GM23338 (cell line): Measurements from ENCODE around the gene NDUFS2. TPM values are rescaled to one million over a fixed set of nuclear protein-coding genes. Genes with fewer than 3 reads are reported as not detected.

Source experiments
- ATAC-seq: fragments of 200-7000 bp; cut with Tn5 transposase; 3 replicates; pipeline ENCODE4 v1.9.1; 2020
- DNase-seq: peaks from one replicate; pipeline ENCODE4 v3.0.0-alpha.2; 2015; ENCODE audit warnings: low spot score
- H2AFZ ChIP-seq: fragments of 200-600 bp; sonication (generic); 2 replicates; pipeline ENCODE4 v1.8.0; 2016; ENCODE audit warnings: antibody characterized with exemption, mild to moderate bottlenecking, moderate library complexity
- H3F3A ChIP-seq: fragments of 200-600 bp; sonication (generic); replicated peaks from 2 replicates; pipeline ENCODE4 v1.8.0; 2017; ENCODE audit warnings: antibody characterized with exemption, mixed run types, low read depth
- H3K27ac ChIP-seq: fragments of 200-600 bp; sonication (generic); 2 replicates; pipeline ENCODE4 v1.6.1; 2016; ENCODE audit warnings: low read depth
- H3K27me3 ChIP-seq: fragments of 200-600 bp; sonication (generic); 2 replicates; pipeline ENCODE4 v1.8.0; 2016; ENCODE audit warnings: mild to moderate bottlenecking, mixed run types, moderate library complexity; ENCODE audit not compliant: insufficient read depth
- H3K36me3 ChIP-seq: fragments of 200-600 bp; sonication (generic); 2 replicates; pipeline ENCODE4 v1.8.0; 2016; ENCODE audit warnings: mild to moderate bottlenecking; ENCODE audit not compliant: insufficient read depth
- H3K4me1 ChIP-seq: fragments of 200-600 bp; sonication (generic); 2 replicates; pipeline ENCODE4 v1.8.0; 2016; ENCODE audit warnings: mild to moderate bottlenecking, moderate library complexity; ENCODE audit not compliant: insufficient read depth
- H3K4me2 ChIP-seq: fragments of 200-600 bp; sonication (generic); 2 replicates; pipeline ENCODE4 v1.7.1; 2017; ENCODE audit warnings: mixed run types
- H3K4me3 ChIP-seq: fragments of 200-600 bp; sonication (generic); 2 replicates; pipeline ENCODE4 v1.6.1; 2016; ENCODE audit warnings: mixed run types
- H3K79me2 ChIP-seq: fragments of 200-600 bp; sonication (generic); replicated peaks from 2 replicates; pipeline ENCODE4 v1.8.0; 2017; ENCODE audit warnings: mild to moderate bottlenecking; ENCODE audit not compliant: insufficient read depth
- H3K9me2 ChIP-seq: fragments of 200-600 bp; sonication (generic); 2 replicates; pipeline ENCODE4 v1.8.0; 2017; ENCODE audit not compliant: insufficient read depth
- H4K20me1 ChIP-seq: fragments of 200-600 bp; sonication (generic); replicated peaks from 2 replicates; pipeline ENCODE4 v1.8.0; 2017; ENCODE audit warnings: mild to moderate bottlenecking; ENCODE audit not compliant: insufficient read depth
- H3K27ac Mint-ChIP-seq: 2 replicates; pipeline ENCODE4 v1.8.0; 2020; ENCODE audit warnings: inconsistent platforms, mild to moderate bottlenecking, moderate library complexity, mixed read lengths
- H3K27me3 Mint-ChIP-seq: 3 replicates; pipeline ENCODE4 v1.8.0; 2022; ENCODE audit warnings: low read depth, mild to moderate bottlenecking, moderate library complexity, mixed read lengths, inconsistent platforms; ENCODE audit not compliant: insufficient read depth, poor library complexity
- H3K36me3 Mint-ChIP-seq: 3 replicates; pipeline ENCODE4 v1.8.0; 2021; ENCODE audit warnings: low read depth, mild to moderate bottlenecking, inconsistent platforms, moderate library complexity, mixed read lengths
- H3K4me1 Mint-ChIP-seq: 3 replicates; pipeline ENCODE4 v1.8.0; 2020; ENCODE audit warnings: mild to moderate bottlenecking, inconsistent platforms, mixed read lengths
- H3K4me3 Mint-ChIP-seq: 3 replicates; pipeline ENCODE4 v1.8.0; 2021; ENCODE audit warnings: moderate library complexity, mild to moderate bottlenecking, inconsistent platforms, mixed read lengths
- H3K9me3 Mint-ChIP-seq: 3 replicates; pipeline ENCODE4 v1.8.0; 2020; ENCODE audit warnings: moderate library complexity, mild to moderate bottlenecking, inconsistent platforms, mixed read lengths
- CREB1 ChIP-seq: fragments of 250-450 bp; sonication (Bioruptor Pico); IDR thresholded peaks from 2 replicates; pipeline ENCODE4 v1.5.0; 2020; ENCODE audit warnings: low read depth, mild to moderate bottlenecking, moderate library complexity
- JUNB ChIP-seq: IDR thresholded peaks from one replicate; pipeline ENCODE4 v1.6.1; 2016; ENCODE audit warnings: antibody characterized with exemption; ENCODE audit not compliant: unreplicated experiment
- NANOG ChIP-seq: IDR thresholded peaks from 2 replicates; pipeline ENCODE4 v1.6.1; 2016; ENCODE audit warnings: antibody characterized with exemption, borderline replicate concordance
- POLR2AphosphoS5 ChIP-seq: IDR thresholded peaks from 2 replicates; pipeline ENCODE4 v1.6.1; 2016; ENCODE audit warnings: antibody characterized with exemption, low read depth
- STAT1 ChIP-seq: IDR thresholded peaks from one replicate; pipeline ENCODE4 v1.6.1; 2016; ENCODE audit warnings: antibody characterized with exemption; ENCODE audit not compliant: unreplicated experiment
- ZNF114 ChIP-seq: fragments of 250-450 bp; sonication (Bioruptor Pico); IDR thresholded peaks from 2 replicates; pipeline ENCODE4 v1.5.0; 2020; ENCODE audit warnings: mild to moderate bottlenecking, moderate library complexity
- ZNF331 ChIP-seq: fragments of 250-450 bp; sonication (Bioruptor Pico); IDR thresholded peaks from 2 replicates; pipeline ENCODE4 v1.5.0; 2020; ENCODE audit warnings: low read depth, mild to moderate bottlenecking, moderate library complexity
- polyA plus RNA-seq: library from polyadenylated mRNA; unstranded; fragments of >200 nt; fragmentation: Nextera tagmentation; extraction: Ambion mirVana; gene quantifications from 2 replicates; pipeline ENCODE4 v1.2.1, GENCODE V29; 2016
- total RNA-seq: library from RNA; depleted of rRNA; stranded (reverse); fragments of >200 nt; shearing (Covaris generic); gene quantifications from 2 replicates; pipeline ENCODE4 v1.2.3, GENCODE V29; 2014
- TF ChIP-seq, protein P1 (sequence below): IDR thresholded peaks from one replicate; pipeline ENCODE4 v1.6.1; 2018; ENCODE audit warnings: antibody characterized with exemption; ENCODE audit not compliant: unreplicated experiment
- TF ChIP-seq, protein P2 (sequence below): fragments of 250-450 bp; sonication (Bioruptor Pico); IDR thresholded peaks from 2 replicates; pipeline ENCODE4 v1.5.0; 2020; ENCODE audit warnings: mild to moderate bottlenecking, moderate library complexity

The NDUFS2 gene
- total and polyA plus RNA-seq, 2 experiments from 2014 or later: 56.7 to 131 TPM

DNA sequence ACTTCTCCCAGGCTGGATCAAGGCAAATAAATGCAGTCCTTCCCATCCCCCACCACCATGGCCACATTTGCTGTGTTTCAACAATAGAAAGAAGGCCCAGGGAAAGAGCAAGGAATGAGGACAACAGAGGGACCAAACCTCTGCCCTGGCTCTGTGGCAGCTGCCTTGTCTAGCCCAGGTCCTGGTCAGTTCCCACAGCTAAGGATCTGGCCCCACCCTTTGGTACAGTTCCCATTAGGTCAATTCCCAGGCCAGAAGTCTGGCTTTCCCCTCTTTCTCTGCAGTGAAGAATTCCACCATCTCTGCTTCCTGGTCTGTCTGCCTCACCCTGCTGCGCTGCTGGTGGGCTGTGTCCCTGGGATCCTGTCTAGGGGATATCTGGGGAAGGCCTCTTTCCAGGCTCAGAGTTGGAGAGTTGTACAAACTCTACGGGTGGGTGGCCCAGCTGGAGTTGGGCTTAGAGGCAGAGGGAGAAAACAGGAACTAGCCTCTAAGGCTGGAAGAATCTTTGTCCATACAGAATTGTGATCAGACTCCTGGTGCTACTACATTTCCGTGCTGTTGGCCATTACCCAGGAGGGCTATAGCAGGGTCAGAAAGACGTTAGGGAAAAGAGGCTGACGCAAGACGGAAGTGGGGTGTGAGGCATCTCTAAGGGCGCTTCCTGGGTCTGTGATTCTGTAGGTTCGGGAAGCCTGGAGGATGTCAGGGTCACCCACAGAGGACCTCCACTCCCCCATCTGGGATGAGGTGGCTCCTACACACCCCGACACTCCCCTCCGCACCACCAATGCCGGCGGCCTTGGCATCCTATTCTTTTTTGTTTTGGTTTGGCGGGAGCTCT is 953 bp upstream of the NDUFS2 start:
- H3K27me3 Mint-ChIP-seq: peaks cover 17% of the 10 kb centered on the region
- H3K4me2 ChIP-seq: peak overlapping the region; percentile 75
- H2AFZ ChIP-seq: peak overlapping the region; percentile 57
- peak overlapping the region; percentile 89 for H3K4me3 Mint-ChIP-seq
- H3K4me1 ChIP-seq: peaks cover 55% of the 10 kb centered on the region
- peak overlapping the region; percentile 66 for H3K4me3 ChIP-seq
- TF ChIP-seq JUNB (no peak), NANOG (no peak)
- DNase-seq (peak; percentile 42), ATAC-seq (no peak; the same call in 2 of the 3 replicates)
- no peaks in the 10 kb centered on the region; the same call in 1 of the 2 replicates for H4K20me1 ChIP-seq
- H3K27me3 ChIP-seq: no peaks in the 10 kb centered on the region
- H3K36me3 Mint-ChIP-seq: peaks cover 27% of the 10 kb centered on the region
- peaks cover 32% of the 10 kb centered on the region for H3K79me2 ChIP-seq
- peak overlapping the region; percentile 98 for H3K27ac Mint-ChIP-seq
- no peaks in the 10 kb centered on the region; the same call in 2 of the 3 replicates for H3K9me3 Mint-ChIP-seq
- peak overlapping the region; percentile 99 for H3K27ac ChIP-seq
- H3K36me3 ChIP-seq: peaks cover 11% of the 10 kb centered on the region
- H3F3A ChIP-seq: peaks cover 32% of the 10 kb centered on the region; the same call in 1 of the 2 replicates
- peaks cover 58% of the 10 kb centered on the region for H3K4me1 Mint-ChIP-seq
- H3K9me2 ChIP-seq: no peaks in the 10 kb centered on the region

DNA sequence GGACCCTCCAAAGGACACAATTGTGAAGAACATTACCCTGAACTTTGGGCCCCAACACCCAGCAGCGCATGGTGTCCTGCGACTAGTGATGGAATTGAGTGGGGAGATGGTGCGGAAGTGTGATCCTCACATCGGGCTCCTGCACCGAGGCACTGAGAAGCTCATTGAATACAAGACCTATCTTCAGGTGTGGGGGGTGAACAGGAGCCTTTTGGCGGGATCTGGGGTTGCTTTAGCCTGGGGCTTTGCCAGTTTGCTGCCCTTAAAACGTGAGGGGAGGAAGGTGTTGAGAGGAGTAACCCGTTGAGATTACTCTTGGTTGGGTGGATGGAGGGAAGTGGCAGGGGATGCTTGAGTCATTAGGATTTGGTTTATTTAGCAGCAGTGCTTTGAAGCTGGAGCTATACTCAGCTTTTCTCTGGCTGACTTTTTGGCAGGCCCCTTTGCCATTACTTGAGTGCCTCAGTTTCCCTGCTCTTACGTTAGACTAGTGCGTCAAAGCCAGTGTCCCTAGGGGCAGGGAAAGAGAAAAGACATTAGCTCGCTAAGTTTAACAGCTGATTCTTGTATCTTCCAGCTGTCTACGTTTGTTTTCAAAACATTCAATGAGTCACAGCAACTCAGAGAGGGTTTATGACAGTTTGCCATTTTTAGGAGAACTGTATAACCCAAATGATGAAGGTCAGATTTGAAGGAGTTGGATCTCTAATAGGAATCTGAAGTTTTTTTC is 4.4 kb downstream of the NDUFS2 start:
- no peaks in the 10 kb centered on the region for H3K27me3 ChIP-seq
- no peak for DNase-seq
- peaks cover 40% of the 10 kb centered on the region for H3K36me3 ChIP-seq
- H3K4me1 ChIP-seq: peaks cover 7% of the 10 kb centered on the region
- no peak overlapping the region for H3K4me3 Mint-ChIP-seq
- no peak overlapping the region for H3K27ac ChIP-seq
- no peak for ATAC-seq
- H3K27me3 Mint-ChIP-seq: peaks cover 1% of the 10 kb centered on the region
- no peak overlapping the region for H3K4me3 ChIP-seq
- no peaks in the 10 kb centered on the region for H3K9me3 Mint-ChIP-seq
- H3K79me2 ChIP-seq: peaks cover 32% of the 10 kb centered on the region
- H3K27ac Mint-ChIP-seq: no peak overlapping the region
- H3K4me1 Mint-ChIP-seq: peaks cover 18% of the 10 kb centered on the region
- peaks cover 39% of the 10 kb centered on the region for H3F3A ChIP-seq
- H3K9me2 ChIP-seq: no peaks in the 10 kb centered on the region
- peaks cover 9% of the 10 kb centered on the region; the same call in 1 of the 2 replicates for H4K20me1 ChIP-seq
- H3K36me3 Mint-ChIP-seq: peaks cover 68% of the 10 kb centered on the region
- H2AFZ ChIP-seq: no peak overlapping the region
- no peak overlapping the region for H3K4me2 ChIP-seq
- TF ChIP-seq, protein P1, sequence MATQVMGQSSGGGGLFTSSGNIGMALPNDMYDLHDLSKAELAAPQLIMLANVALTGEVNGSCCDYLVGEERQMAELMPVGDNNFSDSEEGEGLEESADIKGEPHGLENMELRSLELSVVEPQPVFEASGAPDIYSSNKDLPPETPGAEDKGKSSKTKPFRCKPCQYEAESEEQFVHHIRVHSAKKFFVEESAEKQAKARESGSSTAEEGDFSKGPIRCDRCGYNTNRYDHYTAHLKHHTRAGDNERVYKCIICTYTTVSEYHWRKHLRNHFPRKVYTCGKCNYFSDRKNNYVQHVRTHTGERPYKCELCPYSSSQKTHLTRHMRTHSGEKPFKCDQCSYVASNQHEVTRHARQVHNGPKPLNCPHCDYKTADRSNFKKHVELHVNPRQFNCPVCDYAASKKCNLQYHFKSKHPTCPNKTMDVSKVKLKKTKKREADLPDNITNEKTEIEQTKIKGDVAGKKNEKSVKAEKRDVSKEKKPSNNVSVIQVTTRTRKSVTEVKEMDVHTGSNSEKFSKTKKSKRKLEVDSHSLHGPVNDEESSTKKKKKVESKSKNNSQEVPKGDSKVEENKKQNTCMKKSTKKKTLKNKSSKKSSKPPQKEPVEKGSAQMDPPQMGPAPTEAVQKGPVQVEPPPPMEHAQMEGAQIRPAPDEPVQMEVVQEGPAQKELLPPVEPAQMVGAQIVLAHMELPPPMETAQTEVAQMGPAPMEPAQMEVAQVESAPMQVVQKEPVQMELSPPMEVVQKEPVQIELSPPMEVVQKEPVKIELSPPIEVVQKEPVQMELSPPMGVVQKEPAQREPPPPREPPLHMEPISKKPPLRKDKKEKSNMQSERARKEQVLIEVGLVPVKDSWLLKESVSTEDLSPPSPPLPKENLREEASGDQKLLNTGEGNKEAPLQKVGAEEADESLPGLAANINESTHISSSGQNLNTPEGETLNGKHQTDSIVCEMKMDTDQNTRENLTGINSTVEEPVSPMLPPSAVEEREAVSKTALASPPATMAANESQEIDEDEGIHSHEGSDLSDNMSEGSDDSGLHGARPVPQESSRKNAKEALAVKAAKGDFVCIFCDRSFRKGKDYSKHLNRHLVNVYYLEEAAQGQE: no peak
- TF ChIP-seq ZNF331 (CRISPR knock-in tag): no peak
- TF ChIP-seq, protein P2, sequence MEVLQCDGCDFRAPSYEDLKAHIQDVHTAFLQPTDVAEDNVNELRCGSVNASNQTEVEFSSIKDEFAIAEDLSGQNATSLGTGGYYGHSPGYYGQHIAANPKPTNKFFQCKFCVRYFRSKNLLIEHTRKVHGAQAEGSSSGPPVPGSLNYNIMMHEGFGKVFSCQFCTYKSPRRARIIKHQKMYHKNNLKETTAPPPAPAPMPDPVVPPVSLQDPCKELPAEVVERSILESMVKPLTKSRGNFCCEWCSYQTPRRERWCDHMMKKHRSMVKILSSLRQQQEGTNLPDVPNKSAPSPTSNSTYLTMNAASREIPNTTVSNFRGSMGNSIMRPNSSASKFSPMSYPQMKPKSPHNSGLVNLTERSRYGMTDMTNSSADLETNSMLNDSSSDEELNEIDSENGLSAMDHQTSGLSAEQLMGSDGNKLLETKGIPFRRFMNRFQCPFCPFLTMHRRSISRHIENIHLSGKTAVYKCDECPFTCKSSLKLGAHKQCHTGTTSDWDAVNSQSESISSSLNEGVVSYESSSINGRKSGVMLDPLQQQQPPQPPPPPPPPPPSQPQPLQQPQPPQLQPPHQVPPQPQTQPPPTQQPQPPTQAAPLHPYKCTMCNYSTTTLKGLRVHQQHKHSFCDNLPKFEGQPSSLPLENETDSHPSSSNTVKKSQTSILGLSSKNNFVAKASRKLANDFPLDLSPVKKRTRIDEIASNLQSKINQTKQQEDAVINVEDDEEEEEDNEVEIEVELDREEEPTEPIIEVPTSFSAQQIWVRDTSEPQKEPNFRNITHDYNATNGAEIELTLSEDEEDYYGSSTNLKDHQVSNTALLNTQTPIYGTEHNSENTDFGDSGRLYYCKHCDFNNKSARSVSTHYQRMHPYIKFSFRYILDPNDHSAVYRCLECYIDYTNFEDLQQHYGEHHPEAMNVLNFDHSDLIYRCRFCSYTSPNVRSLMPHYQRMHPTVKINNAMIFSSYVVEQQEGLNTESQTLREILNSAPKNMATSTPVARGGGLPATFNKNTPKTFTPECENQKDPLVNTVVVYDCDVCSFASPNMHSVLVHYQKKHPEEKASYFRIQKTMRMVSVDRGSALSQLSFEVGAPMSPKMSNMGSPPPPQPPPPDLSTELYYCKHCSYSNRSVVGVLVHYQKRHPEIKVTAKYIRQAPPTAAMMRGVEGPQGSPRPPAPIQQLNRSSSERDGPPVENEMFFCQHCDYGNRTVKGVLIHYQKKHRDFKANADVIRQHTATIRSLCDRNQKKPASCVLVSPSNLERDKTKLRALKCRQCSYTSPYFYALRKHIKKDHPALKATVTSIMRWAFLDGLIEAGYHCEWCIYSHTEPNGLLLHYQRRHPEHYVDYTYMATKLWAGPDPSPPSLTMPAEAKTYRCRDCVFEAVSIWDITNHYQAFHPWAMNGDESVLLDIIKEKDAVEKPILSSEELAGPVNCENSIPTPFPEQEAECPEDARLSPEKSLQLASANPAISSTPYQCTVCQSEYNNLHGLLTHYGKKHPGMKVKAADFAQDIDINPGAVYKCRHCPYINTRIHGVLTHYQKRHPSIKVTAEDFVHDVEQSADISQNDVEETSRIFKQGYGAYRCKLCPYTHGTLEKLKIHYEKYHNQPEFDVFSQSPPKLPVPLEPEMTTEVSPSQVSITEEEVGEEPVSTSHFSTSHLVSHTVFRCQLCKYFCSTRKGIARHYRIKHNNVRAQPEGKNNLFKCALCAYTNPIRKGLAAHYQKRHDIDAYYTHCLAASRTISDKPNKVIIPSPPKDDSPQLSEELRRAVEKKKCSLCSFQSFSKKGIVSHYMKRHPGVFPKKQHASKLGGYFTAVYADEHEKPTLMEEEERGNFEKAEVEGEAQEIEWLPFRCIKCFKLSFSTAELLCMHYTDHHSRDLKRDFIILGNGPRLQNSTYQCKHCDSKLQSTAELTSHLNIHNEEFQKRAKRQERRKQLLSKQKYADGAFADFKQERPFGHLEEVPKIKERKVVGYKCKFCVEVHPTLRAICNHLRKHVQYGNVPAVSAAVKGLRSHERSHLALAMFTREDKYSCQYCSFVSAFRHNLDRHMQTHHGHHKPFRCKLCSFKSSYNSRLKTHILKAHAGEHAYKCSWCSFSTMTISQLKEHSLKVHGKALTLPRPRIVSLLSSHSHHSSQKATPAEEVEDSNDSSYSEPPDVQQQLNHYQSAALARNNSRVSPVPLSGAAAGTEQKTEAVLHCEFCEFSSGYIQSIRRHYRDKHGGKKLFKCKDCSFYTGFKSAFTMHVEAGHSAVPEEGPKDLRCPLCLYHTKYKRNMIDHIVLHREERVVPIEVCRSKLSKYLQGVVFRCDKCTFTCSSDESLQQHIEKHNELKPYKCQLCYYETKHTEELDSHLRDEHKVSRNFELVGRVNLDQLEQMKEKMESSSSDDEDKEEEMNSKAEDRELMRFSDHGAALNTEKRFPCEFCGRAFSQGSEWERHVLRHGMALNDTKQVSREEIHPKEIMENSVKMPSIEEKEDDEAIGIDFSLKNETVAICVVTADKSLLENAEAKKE (CRISPR knock-in tag): no peak
- TF ChIP-seq STAT1: no peak
- no peak for TF ChIP-seq POLR2AphosphoS5
- TF ChIP-seq ZNF114: no peak
- TF ChIP-seq CREB1 (CRISPR knock-in tag): no peak
